Liver (tissue), 9 donors: ENCODE measurements around the gene POLR2H. TPM values are rescaled to one million over a fixed set of nuclear protein-coding genes. Genes with fewer than 3 reads are reported as not detected.

Source experiments
- DNase-seq: peaks from one replicate; pipeline ENCODE4 v3.0.0-alpha.2; 2017; ENCODE audit warnings: low spot score
- H3K27ac ChIP-seq, 2 donors: one replicate each; pipeline ENCODE4 v1.7.0; 2013; ENCODE audit warnings: inconsistent platforms in 2 of 2, low read length in 2 of 2, control low read depth in 1 of 2, low read depth in 1 of 2, mild to moderate bottlenecking in 1 of 2
- H3K27me3 ChIP-seq, 4 donors: one replicate each; pipeline versions ENCODE4 v1.6.1 to v1.7.0; 2013; ENCODE audit warnings: low read length in 3 of 4, inconsistent platforms in 1 of 4, mild to moderate bottlenecking in 1 of 4, moderate library complexity in 1 of 4; ENCODE audit not compliant: control insufficient read depth in 4 of 4, insufficient read depth in 4 of 4
- H3K36me3 ChIP-seq, 4 donors: one replicate each; pipeline versions ENCODE4 v1.6.1 to v1.7.0; 2013; ENCODE audit warnings: low read length in 3 of 4, mild to moderate bottlenecking in 3 of 4, low read depth in 1 of 4, moderate library complexity in 1 of 4; ENCODE audit not compliant: control insufficient read depth in 4 of 4, insufficient read depth in 3 of 4
- H3K4me1 ChIP-seq, 4 donors: one replicate each; pipeline versions ENCODE4 v1.6.1 to v1.7.0; 2013; ENCODE audit warnings: low read length in 3 of 4, mild to moderate bottlenecking in 3 of 4, moderate library complexity in 1 of 4; ENCODE audit not compliant: control insufficient read depth in 4 of 4, insufficient read depth in 4 of 4
- H3K4me3 ChIP-seq, 3 donors: one replicate each; pipeline versions ENCODE4 v1.6.1 to v1.7.0; 2013; ENCODE audit warnings: low read length in 3 of 3, control low read depth in 1 of 3, low read depth in 1 of 3, mild to moderate bottlenecking in 1 of 3
- H3K9ac ChIP-seq, 2 donors: one replicate each; pipeline ENCODE4 v1.7.0; 2013; ENCODE audit warnings: low read length in 2 of 2, mild to moderate bottlenecking in 2 of 2, moderate library complexity in 2 of 2, control low read depth in 1 of 2, low read depth in 1 of 2
- H3K9me3 ChIP-seq, 4 donors: one replicate each; pipeline versions ENCODE4 v1.6.1 to v1.7.0; 2013; ENCODE audit warnings: low read length in 3 of 4; ENCODE audit not compliant: control insufficient read depth in 4 of 4
- FOXA1 ChIP-seq: IDR thresholded peaks from 2 replicates; pipeline ENCODE4 v1.6.1; 2016; ENCODE audit warnings: antibody characterized with exemption
- FOXA2 ChIP-seq: IDR thresholded peaks from 2 replicates; pipeline ENCODE4 v1.6.1; 2016; ENCODE audit warnings: antibody characterized with exemption
- GABPA ChIP-seq, 2 donors: IDR thresholded peaks in 1 of 2; conservative IDR thresholded peaks in 1 of 2; 2 replicates each; pipeline ENCODE4 v1.6.1; 2016; ENCODE audit warnings: antibody characterized with exemption in 2 of 2, mild to moderate bottlenecking in 1 of 2, moderate library complexity in 1 of 2
- HNF4A ChIP-seq, 2 donors: conservative IDR thresholded peaks; 2 replicates each; pipeline ENCODE4 v1.6.1; 2016; ENCODE audit warnings: antibody characterized with exemption in 2 of 2, mild to moderate bottlenecking in 2 of 2
- JUND ChIP-seq, 2 donors: IDR thresholded peaks; 2 replicates each; pipeline ENCODE4 v1.6.1; 2016; ENCODE audit warnings: antibody characterized with exemption in 2 of 2
- NR2F2 ChIP-seq: IDR thresholded peaks from 2 replicates; pipeline ENCODE4 v1.6.1; 2016; ENCODE audit warnings: antibody characterized with exemption
- RAD21 ChIP-seq, 2 donors: IDR thresholded peaks; 2 replicates each; pipeline ENCODE4 v1.6.1; 2016; ENCODE audit warnings: antibody characterized with exemption in 2 of 2, mild to moderate bottlenecking in 2 of 2
- RXRA ChIP-seq, 2 donors: IDR thresholded peaks; 2 replicates each; pipeline ENCODE4 v1.6.1; 2017 to 2018; ENCODE audit warnings: antibody characterized with exemption in 2 of 2, mild to moderate bottlenecking in 1 of 2
- SP1 ChIP-seq: IDR thresholded peaks from 2 replicates; pipeline ENCODE4 v1.6.1; 2018; ENCODE audit warnings: antibody characterized with exemption, mild to moderate bottlenecking
- TAF1 ChIP-seq: conservative IDR thresholded peaks from 2 replicates; pipeline ENCODE4 v1.6.1; 2016; ENCODE audit warnings: antibody characterized with exemption, mild to moderate bottlenecking
- YY1 ChIP-seq: IDR thresholded peaks from 2 replicates; pipeline ENCODE4 v1.6.1; 2016; ENCODE audit warnings: antibody characterized with exemption, mild to moderate bottlenecking
- WGBS: extraction: QIAGEN DNeasy Blood & Tissue Kit; methylation state at CpG from one replicate; pipeline ENCODE4 v1.1.7; 2013; 5-methylcytosine and 5-hydroxymethylcytosine counted together
- polyA plus RNA-seq, 2 donors: library from polyadenylated mRNA; stranded (reverse) in 1 of 2; unstranded in 1 of 2; fragments of 200-250 nt in 1 of 2; fragments of >200 nt in 1 of 2; fragmentation: Nextera tagmentation in 1 of 2; extraction: Ambion mirVana in 1 of 2; gene quantifications; one replicate each; pipeline versions ENCODE4 v1.2.1 to v1.2.3, GENCODE V29; 2013 to 2015
- total RNA-seq, 2 donors: library from RNA; depleted of rRNA; stranded (reverse); fragments of >200 nt; gene quantifications; one replicate each; pipeline ENCODE4 v1.2.3, GENCODE V29; 2014
- TF ChIP-seq, protein P1 (sequence below): IDR thresholded peaks from 2 replicates; pipeline ENCODE4 v1.6.1; 2016; ENCODE audit warnings: antibody characterized with exemption
- TF ChIP-seq, protein P2 (sequence below): fragments of 150-350 bp; IDR thresholded peaks from 2 replicates; pipeline ENCODE4 v1.5.1; 2017; ENCODE audit warnings: improper control_type of control experiment, low read depth, low read length; ENCODE audit not compliant: missing input control
- TF ChIP-seq, protein P3 (sequence below): IDR thresholded peaks from 2 replicates; pipeline ENCODE4 v1.6.1; 2016; ENCODE audit warnings: antibody characterized with exemption
- TF ChIP-seq, protein P4 (sequence below): IDR thresholded peaks from 2 replicates; pipeline ENCODE4 v1.6.1; 2016; ENCODE audit warnings: antibody characterized with exemption, mild to moderate bottlenecking
- TF ChIP-seq, protein P5 (sequence below): IDR thresholded peaks from 2 replicates; pipeline ENCODE4 v1.6.1; 2016; ENCODE audit warnings: antibody characterized with exemption
- donor health status: healthy.
- donor health status: healthy.
- donor health status: healthy.
- donor health status: healthy.
- donor health status: healthy.

POLR2H gene
- total and polyA plus RNA-seq, 4 donors: 25.7 to 55.7 (median 43.5) TPM

DNA sequence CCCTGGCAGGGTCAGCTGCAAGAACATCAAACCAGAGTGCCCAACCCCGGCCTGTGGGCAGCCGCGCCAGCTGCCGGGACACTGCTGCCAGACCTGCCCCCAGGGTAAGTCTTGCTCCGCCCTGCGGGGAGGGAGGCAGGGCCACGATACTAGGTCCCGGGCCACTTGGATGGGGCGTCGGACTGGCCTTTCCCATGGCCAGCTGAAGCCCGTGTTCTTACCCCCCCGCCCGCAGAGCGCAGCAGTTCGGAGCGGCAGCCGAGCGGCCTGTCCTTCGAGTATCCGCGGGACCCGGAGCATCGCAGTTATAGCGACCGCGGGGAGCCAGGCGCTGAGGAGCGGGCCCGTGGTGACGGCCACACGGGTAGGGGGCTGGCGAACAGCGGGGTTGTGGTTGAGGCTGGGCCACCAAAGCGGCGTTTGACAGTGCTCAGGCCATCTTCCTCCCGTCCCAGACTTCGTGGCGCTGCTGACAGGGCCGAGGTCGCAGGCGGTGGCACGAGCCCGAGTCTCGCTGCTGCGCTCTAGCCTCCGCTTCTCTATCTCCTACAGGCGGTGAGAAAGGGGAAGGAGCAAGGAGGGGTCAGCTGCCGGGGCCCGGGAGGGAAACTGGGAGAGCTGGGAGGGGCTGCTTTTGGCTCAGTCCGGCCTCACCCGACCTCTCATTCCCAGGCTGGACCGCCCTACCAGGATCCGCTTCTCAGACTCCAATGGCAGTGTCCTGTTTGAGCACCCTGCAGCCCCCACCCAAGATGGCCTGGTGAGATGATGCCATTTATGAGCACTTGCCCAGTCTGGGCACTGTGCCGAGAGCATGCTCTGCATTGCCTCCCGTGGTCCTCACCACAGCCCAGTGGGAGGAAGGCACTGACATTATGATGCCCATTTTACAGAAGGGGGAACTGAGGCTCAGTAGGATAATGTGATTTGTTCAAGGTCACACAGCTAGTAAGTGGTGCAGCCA lies 20.0 kb downstream of the POLR2H start:
- 61% methylated on average over 55 of the region's 55 CpGs for WGBS
- TF ChIP-seq RXRA (IDR thresholded peaks at IDR 0.05): peak; percentile 14 to 22
- TF ChIP-seq NR2F2: peak; percentile 39
- TF ChIP-seq YY1: no peak
- H3K4me3 ChIP-seq: peak overlapping the region in 1 of 3 donors; percentile 81
- no peak overlapping the region for H3K9ac ChIP-seq
- H3K4me1 ChIP-seq: peaks cover 3 to 26% (median 11%) of the 10 kb centered on the region in 4 donors
- no peak for DNase-seq
- peak overlapping the region; percentile 23 to 26 for H3K27ac ChIP-seq
- H3K27me3 ChIP-seq: no peaks in the 10 kb centered on the region
- H3K36me3 ChIP-seq: peaks cover 4 to 26% (median 11%) of the 10 kb centered on the region in 4 donors
- no peaks in the 10 kb centered on the region for H3K9me3 ChIP-seq

DNA sequence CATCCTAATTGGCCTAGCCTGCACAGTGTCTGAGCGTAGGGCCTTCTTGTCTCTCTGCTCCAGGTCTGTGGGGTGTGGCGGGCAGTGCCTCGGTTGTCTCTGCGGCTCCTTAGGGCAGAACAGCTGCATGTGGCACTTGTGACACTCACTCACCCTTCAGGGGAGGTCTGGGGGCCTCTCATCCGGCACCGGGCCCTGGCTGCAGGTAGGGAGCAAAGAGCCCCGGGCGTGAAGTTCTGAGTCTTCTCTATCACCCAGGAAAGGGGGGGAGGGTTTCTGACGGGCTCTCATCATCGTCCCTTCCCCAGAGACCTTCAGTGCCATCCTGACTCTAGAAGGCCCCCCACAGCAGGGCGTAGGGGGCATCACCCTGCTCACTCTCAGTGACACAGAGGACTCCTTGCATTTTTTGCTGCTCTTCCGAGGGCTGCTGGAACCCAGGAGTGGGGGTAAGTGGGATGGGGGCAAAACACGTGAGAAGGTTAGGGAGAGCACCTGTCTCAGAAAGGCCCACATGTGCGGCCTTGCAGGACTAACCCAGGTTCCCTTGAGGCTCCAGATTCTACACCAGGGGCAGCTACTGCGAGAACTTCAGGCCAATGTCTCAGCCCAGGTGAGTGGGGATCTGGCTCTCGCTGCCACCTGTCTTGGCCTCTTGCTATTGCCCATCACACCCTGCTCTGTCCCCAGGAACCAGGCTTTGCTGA lies 21.0 kb downstream of the POLR2H start:
- H3K9ac ChIP-seq: no peak overlapping the region
- no peak overlapping the region for H3K4me3 ChIP-seq
- WGBS: 95% methylated on average over 16 of the region's 16 CpGs
- TF ChIP-seq JUND (IDR thresholded peaks at IDR 0.05): no peak
- TF ChIP-seq HNF4A (conservative IDR thresholded peaks at IDR 0.05): no peak
- TF ChIP-seq YY1: no peak
- TF ChIP-seq, protein P1, sequence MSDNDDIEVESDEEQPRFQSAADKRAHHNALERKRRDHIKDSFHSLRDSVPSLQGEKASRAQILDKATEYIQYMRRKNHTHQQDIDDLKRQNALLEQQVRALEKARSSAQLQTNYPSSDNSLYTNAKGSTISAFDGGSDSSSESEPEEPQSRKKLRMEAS: no peak
- TF ChIP-seq RXRA (IDR thresholded peaks at IDR 0.05): no peak
- TF ChIP-seq FOXA1: no peak
- TF ChIP-seq, protein P2, sequence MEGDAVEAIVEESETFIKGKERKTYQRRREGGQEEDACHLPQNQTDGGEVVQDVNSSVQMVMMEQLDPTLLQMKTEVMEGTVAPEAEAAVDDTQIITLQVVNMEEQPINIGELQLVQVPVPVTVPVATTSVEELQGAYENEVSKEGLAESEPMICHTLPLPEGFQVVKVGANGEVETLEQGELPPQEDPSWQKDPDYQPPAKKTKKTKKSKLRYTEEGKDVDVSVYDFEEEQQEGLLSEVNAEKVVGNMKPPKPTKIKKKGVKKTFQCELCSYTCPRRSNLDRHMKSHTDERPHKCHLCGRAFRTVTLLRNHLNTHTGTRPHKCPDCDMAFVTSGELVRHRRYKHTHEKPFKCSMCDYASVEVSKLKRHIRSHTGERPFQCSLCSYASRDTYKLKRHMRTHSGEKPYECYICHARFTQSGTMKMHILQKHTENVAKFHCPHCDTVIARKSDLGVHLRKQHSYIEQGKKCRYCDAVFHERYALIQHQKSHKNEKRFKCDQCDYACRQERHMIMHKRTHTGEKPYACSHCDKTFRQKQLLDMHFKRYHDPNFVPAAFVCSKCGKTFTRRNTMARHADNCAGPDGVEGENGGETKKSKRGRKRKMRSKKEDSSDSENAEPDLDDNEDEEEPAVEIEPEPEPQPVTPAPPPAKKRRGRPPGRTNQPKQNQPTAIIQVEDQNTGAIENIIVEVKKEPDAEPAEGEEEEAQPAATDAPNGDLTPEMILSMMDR: no peak
- TF ChIP-seq, protein P3, sequence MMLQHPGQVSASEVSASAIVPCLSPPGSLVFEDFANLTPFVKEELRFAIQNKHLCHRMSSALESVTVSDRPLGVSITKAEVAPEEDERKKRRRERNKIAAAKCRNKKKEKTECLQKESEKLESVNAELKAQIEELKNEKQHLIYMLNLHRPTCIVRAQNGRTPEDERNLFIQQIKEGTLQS: no peak
- no peak for TF ChIP-seq TAF1
- TF ChIP-seq, protein P4, sequence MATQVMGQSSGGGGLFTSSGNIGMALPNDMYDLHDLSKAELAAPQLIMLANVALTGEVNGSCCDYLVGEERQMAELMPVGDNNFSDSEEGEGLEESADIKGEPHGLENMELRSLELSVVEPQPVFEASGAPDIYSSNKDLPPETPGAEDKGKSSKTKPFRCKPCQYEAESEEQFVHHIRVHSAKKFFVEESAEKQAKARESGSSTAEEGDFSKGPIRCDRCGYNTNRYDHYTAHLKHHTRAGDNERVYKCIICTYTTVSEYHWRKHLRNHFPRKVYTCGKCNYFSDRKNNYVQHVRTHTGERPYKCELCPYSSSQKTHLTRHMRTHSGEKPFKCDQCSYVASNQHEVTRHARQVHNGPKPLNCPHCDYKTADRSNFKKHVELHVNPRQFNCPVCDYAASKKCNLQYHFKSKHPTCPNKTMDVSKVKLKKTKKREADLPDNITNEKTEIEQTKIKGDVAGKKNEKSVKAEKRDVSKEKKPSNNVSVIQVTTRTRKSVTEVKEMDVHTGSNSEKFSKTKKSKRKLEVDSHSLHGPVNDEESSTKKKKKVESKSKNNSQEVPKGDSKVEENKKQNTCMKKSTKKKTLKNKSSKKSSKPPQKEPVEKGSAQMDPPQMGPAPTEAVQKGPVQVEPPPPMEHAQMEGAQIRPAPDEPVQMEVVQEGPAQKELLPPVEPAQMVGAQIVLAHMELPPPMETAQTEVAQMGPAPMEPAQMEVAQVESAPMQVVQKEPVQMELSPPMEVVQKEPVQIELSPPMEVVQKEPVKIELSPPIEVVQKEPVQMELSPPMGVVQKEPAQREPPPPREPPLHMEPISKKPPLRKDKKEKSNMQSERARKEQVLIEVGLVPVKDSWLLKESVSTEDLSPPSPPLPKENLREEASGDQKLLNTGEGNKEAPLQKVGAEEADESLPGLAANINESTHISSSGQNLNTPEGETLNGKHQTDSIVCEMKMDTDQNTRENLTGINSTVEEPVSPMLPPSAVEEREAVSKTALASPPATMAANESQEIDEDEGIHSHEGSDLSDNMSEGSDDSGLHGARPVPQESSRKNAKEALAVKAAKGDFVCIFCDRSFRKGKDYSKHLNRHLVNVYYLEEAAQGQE: no peak
- TF ChIP-seq RAD21 (IDR thresholded peaks at IDR 0.05): no peak
- no peak for TF ChIP-seq GABPA (IDR thresholded peaks at IDR 0.05 in 1 of 2, conservative IDR thresholded peaks at IDR 0.05 in 1 of 2)
- no peak for TF ChIP-seq FOXA2
- TF ChIP-seq, protein P5, sequence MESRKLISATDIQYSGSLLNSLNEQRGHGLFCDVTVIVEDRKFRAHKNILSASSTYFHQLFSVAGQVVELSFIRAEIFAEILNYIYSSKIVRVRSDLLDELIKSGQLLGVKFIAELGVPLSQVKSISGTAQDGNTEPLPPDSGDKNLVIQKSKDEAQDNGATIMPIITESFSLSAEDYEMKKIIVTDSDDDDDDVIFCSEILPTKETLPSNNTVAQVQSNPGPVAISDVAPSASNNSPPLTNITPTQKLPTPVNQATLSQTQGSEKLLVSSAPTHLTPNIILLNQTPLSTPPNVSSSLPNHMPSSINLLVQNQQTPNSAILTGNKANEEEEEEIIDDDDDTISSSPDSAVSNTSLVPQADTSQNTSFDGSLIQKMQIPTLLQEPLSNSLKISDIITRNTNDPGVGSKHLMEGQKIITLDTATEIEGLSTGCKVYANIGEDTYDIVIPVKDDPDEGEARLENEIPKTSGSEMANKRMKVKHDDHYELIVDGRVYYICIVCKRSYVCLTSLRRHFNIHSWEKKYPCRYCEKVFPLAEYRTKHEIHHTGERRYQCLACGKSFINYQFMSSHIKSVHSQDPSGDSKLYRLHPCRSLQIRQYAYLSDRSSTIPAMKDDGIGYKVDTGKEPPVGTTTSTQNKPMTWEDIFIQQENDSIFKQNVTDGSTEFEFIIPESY: no peak
- no peak for TF ChIP-seq SP1
- H3K9me3 ChIP-seq: no peaks in the 10 kb centered on the region
- H3K27ac ChIP-seq: no peak overlapping the region
- no peak for DNase-seq
- peaks cover 8 to 35% (median 15%) of the 10 kb centered on the region in 4 donors for H3K36me3 ChIP-seq
- no peaks in the 10 kb centered on the region for H3K27me3 ChIP-seq
- peaks cover 3 to 18% (median 11%) of the 10 kb centered on the region in 4 donors for H3K4me1 ChIP-seq
